DMS53 (cell line): Measurements from ENCODE around the gene GAREM2.

Experiments used
- DNase-seq: peaks from one replicate; lab custom pipeline; 2025; lab: John Stamatoyannopoulos, UW

The GAREM2 gene

GRCh38 chr2:26172871-26173775 lies at the start of gene GAREM2:
TSS of gene GAREM2 (plus strand) at chr2:26173088. CDS start at chr2:26173221, 133 bp downstream.
- peak; percentile 38 for DNase-seq

DNA sequence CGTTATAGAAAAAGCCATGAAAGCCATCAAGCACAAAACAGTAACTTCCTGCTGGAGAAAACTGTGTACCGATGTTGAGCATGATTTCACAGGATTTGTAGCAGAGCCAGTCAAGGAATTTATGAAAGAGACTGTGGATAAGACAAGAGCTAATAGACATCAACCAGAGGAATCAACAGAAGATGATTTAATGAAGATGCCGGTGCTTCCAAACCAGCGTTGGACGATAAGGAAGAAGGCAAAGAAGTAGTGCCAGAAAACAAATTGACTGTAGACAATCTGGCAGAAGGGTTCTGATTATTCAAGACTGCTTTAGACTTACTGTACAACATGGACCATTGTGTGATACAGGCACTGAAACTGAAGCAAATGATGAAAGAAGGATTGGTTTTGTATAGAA lies 49.5 kb upstream of the GAREM2 start:
- DNase-seq: no peak

GRCh38 chr2:26126074-26126473 lies 46.8 kb upstream of the GAREM2 start:
- DNase-seq: no peak

DNA sequence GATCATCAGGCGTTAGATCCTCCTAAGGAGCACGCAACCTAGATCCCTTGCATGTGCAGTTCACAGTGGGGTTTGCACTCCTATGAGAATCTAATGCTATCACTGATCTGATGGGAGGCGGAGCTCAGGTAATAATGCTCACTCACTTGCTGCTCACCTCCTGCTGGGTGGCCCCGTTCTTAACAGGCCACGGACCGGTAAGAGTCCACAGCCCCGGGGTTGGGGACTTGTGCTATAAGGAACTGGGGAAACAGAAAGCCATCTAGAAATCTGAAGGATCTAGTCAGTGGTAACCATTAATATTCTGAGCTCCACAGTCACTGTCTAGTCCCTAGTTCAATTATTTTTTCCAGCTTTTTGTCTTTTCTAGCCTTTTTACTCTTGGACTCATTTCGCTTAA lies 44.7 kb upstream of the GAREM2 start:
- no peak for DNase-seq

DNA sequence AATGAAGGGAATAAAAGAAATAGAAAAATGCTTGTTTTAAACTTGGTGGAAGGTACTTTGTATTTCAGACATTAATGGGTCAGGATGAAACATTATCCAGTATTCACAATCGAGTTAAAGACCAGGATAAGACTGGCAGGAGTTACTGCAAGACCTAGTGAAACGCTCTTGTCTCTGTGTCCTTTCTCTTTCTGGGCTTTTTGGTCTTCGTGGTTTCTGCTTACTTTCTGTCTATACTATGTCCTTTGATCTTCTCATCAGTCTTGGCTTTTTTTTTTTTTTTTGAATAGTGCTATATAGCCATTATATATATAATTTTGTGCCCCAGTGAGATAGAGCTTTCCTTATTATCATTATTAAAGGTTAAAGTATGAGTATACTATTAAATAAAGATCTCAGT lies 42.1 kb upstream of the GAREM2 start:
- DNase-seq: no peak

DNA sequence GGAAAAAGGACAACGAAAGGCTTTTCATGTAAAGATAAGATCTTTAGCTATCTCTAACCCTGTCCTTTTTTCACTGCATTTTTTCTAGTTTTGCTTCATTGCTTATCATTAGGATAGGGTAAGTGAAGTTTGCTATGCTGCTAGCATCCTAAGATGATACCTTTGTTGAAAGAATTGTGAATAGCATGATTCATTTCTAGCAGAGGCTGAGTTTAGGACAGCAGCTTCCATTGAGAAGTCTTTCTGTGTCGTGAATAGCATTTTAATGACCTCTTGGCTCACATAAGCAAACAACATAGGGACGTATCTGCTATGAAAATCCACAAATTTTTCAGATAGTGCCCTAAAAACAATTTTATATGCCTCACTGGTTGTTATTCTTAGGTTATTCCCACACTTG lies 36.4 kb upstream of the GAREM2 start:
- no peak for DNase-seq

DNA sequence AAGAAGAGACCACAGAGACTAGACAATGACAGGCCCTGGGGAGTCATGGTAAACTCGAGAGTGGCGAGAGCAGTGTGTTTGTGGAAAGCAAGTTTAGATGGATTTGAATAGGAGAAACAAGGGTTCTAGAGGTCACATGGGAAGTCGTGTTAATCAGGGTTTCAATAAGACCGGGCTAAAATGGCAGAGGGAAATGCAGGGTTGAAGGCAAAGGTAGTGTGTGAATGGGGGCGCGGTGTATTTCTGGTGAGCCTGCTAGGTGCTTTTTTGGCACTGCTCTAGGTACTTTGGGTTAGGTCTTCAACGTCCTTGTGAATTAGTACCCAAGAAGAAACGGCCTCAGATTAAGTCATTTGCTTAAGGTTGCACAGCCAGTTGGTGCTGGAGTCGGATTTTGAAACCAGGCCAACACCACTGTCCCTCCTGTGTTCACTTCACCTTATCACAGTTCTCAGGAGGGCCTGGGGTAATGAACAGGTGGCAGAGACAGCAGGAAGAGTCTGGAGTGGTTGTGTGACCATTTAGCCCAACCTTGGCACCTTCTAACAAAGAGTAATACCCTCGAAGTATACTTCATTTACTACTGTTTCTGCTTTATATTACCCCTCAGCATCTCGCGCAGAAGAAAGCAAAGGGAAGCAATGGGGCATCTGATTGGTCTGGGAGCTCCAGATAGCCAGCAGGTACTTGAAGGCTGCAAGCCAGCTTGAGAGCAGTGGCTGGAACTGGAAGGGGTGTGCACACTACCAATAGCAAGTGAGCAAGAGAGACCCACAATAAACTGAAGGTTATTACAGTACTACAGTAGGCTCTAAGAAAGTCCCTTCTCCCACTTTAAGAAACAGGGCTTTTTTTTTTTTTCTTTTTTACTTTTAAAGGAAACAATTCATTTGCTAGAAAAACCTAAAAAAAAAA lies 33.4 kb upstream of the GAREM2 start:
- peak; percentile 43 for DNase-seq

GRCh38 chr2:26141145-26141769 lies 31.6 kb upstream of the GAREM2 start:
- DNase-seq: no peak

GRCh38 chr2:26144031-26144430 lies 28.9 kb upstream of the GAREM2 start:
- peak; percentile 30 for DNase-seq

DNA sequence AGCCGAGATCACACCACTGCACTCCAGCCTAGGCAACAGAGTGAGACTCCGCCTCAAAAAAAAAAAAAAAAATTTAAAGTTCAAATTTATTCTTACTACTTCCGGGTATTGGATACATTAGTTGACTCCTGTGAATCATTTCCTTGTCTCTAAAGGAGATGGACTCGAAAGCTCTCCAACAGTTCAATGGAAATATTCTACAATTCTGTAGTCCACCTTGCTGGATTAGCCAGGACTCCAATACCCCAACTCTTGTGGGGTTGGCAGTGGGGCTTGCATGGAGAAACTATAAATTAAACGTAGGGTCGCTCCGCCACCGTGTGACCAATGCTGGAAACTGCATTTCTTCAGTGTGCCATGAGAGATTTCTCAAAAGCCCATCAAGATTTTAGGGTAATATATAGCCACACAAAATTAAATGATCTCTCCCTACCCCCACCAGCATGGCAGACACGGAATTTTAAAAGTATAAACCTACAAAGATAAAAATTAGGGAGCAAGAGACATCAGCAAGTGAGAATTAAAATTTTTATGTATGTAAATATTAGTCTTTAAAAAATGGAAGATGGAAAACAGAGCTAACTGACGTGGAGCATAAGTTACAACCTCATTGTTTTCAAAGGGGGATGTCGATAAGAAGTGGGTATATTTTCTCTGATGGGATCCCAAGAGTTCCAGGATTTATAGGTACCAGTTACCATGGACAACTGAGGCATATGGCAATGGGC lies 27.8 kb upstream of the GAREM2 start:
- DNase-seq: peak; percentile 79

DNA sequence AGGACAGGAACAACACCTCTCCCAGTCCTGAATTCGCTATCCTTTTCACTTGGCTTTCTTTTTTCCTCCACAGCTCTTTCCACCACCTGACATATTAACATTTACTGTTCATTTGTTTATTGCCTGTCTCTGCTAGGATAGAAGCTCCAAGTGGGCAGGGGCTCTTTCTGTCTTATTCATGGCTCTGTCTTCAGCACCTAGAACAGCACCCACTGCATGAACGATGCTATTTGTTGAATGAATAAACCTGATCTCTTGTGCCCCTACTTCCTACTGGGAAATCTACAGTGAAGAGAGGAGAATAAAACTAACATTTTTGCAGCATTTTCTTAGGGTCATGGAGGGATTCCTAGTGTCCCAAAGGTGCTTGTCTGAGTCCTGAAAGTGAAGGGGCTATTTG lies 24.4 kb upstream of the GAREM2 start:
- DNase-seq: no peak

- DNase-seq: no peak
These were observed 22.6 kb upstream of the GAREM2 start for GRCh38 chr2:26150243-26150642.

DNA sequence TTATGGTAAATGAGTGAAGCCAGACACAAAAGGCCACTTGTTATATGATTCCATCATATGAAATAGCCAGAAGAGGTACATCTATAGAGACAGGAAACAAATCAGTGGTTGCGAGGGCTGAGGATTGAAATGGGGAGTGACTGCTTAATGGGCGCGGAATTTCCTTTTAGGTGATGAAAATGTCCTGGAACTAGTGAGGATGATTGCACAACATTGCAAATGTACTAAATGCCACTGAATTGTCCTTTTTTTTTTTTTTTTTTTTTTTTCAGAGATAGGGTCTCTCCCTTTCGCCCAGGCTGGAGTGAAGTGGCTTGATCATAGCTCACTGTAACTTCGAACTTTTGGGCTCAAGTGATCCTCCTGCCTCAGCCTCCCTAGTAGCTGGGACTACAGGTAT lies 15.3 kb upstream of the GAREM2 start:
- no peak for DNase-seq

GRCh38 chr2:26161926-26162325 lies 11.0 kb upstream of the GAREM2 start:
- DNase-seq: no peak

DNA sequence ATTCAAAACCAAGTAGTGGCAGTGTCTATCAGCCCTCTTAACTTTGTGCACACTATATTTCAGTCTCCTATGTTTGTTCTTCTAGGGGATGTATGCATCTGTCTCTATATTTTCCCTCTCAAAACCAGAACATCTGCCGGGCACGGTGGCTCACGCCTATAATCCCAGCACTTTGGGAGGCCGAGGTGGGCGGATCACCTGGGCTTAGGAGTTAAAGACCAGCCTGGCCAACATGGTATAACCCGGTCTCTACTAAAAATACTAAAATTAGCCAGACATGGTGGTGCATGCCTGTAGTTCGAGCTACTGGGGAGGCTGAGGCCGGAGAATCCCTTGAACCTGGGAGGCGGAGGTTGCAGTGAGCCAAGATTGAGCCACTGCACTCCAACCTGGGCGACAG lies 9.9 kb upstream of the GAREM2 start:
- no peak for DNase-seq

DNA sequence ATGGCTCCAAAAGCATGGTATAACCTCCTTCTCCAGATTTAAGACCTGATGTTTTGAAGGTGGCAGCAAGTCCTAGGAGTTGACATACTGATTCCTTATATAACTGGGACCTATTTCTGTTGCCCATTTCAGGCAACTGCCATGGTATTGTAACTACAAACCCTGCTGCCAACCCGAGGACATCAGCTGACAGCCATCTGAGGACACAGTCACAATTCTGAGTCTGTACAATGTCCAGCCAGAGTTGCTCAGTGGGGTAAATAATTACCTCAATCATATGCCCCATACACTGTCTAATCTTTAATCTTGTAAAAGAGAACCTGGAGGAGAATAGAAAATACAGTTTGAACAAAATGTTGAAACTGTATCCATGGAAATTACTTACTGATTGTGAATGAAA lies 8.7 kb upstream of the GAREM2 start:
- DNase-seq: no peak

DNA sequence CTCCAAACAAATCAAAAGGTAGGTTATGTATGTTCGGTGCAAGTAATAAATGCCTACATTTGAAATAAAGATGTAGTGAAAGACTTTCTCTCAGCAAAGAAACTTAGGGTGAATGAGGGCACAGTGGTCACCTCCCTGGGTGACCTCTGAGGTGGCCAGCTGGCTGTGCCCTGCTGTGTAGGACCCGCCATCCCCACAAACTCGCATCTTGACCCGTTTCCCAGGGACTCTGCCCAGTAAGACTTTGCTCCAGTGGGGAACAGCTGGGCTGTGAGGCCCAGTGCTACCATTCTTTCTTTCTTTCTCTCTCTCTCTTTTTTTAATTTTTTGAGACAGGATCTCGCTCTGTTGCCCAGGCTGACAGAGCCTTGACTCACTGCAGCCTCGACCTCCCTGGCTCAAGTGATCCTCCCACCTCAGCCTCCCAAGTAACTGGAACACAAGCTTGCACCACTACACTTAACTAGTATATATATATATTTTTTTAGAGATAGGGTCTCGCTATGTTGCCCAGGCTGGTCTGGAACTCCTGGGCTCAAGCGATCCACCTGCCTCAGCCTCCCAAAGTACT lies 8.2 kb upstream of the GAREM2 start:
- DNase-seq: no peak

- no peak for DNase-seq
These were observed 7.5 kb upstream of the GAREM2 start for GRCh38 chr2:26165403-26165802.

GRCh38 chr2:26166541-26166940 lies 6.3 kb upstream of the GAREM2 start:
- DNase-seq: peak; percentile 16

GRCh38 chr2:26168785-26169184 lies 4.1 kb upstream of the GAREM2 start:
- DNase-seq: no peak

GRCh38 chr2:26169226-26169625 lies 3.7 kb upstream of the GAREM2 start:
- DNase-seq: no peak
